NCI-H2107 treated with DMSO at 0.1 percent for 48 hours (cell line): ENCODE measurements around the gene CTIF.

ENCODE experiments used
- DNase-seq: peaks from one replicate; lab custom pipeline; 2025; ENCODE audit not compliant: unreplicated experiment; lab: John Stamatoyannopoulos, UW

Gene CTIF

GRCh38 chr18:48781988-48782363, 243.1 kb downstream of the CTIF start:
- no peak for DNase-seq

- no peak for DNase-seq
These were observed 243.6 kb downstream of the CTIF start for GRCh38 chr18:48782381-48782861.

GRCh38 chr18:48783616-48784520, 245.0 kb downstream of the CTIF start:
- no peak for DNase-seq

- no peak for DNase-seq
These were observed 245.8 kb downstream of the CTIF start for GRCh38 chr18:48784656-48785055.

DNA sequence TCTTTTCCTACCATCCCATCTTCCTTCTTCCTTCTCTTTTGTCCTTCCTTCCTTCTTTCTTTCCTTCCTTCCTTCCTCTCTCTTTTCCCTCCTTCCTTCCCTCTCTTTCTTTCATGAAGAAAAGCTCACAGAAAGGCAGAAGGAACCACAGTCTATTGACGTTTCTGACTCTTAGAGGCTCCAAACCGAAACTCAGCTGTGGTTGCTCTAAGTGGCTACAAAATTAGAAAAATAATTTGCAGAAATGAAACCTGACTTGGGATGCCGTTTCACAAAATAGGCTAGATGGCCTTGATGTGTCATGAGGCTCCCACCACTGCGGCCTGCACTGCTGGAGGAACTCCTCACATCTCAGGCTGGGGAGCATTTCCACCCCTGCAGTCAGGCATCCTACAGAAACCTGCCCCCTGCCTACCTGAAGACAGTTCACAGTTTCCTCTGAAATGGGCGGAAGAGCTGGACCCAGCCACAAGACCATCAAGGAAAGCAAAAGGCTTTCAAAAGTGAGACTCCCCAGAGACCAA, 246.3 kb downstream of the CTIF start:
- no peak for DNase-seq

DNA sequence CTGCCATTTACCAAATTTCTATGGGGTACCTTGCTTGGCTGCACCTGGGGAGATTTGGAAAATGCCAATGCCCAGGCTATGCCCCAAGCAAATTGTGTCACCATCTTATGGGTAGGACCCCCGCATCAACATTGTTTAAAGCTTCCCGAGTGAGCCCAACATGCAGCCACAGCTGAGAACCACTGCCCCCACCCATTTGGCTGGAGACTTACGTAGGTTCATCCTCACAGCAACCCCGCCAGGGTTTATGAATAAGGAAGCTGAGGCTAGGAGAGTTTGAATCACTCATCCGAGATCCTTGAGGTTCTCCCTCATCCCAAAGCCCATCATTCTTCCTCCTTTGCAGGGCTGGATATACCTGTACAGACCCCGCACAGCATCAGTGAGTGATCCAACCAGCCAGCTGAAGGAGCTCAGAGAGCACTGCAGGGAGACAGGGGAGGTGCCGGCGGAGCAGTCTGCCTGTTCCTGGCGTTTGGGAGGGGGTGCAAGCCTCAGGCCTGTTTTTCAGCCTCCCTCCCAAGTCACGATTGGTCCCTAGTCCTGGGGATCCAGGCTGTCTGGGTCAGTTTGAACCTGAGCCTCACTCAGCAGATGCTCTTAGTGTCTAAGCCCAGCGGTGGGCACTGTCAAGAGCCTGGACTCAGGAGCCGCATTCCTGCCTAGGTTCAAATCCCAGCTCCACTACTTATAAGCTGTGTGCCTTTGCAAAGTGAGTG, 247.1 kb downstream of the CTIF start:
- DNase-seq = no peak

DNA sequence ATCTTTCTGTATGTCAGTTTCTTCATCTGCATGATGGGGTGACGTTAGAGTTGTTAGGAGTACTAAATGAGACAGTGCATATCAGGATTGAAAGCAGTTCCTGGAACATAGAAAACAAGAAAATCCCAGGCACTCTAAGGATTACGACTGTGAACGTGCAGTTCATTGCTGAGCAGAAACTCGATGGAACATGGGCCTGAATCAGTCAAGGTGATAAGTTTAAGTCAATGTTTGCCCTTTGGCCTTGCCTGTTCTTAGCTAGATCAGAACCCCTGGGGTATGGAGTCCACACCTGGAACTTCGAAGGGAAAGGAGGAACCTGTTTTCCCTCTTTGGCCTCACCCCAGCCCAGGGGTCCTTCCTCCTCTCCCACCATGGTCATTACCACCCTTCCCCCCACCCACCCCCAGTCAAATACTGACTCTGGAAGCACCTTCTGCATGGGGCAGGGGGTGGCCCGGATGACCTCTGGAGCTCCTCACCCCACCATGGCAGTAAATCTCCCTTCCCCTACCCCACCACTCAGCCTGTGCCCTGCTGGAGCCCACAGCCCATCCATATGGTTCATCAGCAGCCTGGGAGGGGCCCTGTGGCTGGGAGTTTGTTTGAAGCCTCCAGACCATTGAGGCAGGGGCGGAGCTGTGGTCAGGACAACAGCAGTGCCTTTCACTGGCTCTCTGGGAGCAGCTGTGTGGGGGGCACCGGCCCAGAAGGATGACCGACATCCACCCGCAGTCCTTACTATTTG, 247.8 kb downstream of the CTIF start:
- no peak for DNase-seq

- no peak for DNase-seq
These were observed 248.6 kb downstream of the CTIF start for GRCh38 chr18:48787203-48788151.

DNA sequence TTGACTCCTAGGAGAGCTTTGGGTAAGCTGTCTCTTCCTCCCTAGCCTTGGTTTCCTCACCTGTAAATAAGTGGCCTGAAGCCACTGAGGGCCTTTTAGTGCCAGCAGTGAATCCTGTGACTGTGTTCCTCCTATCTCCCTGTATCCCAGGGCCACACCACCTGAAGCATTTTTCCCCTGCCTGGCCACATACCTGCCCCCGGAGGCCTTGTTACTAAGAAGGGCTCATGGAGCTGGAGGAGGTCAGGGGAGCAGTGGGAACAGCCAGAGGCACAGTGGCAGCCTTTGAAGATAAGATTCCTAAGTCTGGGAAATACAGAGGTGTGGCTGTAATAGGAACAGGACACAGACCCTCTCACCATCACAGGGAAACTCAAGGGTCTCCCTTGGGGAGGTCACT, 249.5 kb downstream of the CTIF start:
- DNase-seq = no peak

DNA sequence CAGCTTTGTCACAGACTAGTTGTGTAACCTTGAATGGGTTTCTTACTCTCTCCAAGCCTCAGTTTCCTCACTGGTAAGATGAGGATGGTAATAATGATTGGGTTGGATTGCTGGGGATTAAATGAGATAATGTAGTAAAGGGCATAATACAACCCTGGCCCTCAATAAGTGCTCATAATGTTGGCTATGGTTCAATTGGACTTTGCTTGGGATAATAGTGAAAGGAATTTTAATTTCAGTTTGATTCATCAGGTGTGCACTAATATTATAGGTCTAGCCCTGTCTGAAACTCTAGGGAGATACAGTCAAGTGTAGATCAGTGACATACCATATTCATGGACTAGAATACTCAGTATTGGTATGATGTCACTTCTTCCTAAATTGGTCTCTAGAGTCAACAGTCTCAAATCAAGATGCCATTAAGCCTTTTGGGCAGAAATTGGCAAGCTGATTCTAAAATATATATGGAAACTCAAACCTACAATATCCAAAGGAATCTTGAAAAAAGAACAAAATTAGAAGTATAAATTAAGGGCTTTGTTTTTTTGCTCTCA, 250.5 kb downstream of the CTIF start:
- DNase-seq = no peak

GRCh38 chr18:48790226-48790863, 251.5 kb downstream of the CTIF start:
- no peak for DNase-seq

DNA sequence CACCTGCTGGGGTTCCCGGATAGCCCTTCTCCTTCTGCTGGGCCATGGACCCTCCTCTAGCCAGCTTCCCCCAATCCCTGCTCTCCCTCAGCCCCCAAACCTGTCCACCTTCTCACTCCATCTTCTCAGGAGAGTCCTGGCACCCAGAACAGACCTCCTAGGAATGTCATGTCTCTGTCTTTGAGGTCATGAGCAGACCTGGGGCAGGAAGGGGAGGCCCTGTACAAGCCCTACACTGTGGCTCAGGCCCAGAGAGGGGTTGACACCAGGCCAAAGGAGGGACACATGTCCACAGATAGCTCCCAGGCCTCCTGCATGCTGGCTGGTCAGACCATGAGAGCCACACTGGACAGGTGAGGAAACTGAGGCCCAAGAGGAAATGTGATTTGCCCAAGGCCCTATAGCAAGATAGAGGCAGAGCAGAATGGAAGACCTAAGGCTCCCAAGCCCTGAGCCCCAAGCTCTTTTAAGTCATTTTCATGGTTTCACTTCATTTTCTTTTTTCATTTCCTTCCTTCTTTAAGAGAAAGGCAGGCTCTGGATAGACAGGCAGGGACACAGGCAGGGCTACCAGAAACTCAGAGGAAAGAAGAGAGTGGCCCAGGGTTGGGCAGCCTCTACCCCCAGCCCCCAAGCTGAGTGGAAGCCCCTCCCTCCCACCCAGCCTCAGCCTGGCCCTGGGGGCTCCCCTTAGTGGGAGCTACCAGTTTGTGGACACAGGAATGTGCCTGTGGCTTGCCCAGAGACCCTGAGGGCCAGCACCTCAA, 252.2 kb downstream of the CTIF start:
- no peak for DNase-seq

DNA sequence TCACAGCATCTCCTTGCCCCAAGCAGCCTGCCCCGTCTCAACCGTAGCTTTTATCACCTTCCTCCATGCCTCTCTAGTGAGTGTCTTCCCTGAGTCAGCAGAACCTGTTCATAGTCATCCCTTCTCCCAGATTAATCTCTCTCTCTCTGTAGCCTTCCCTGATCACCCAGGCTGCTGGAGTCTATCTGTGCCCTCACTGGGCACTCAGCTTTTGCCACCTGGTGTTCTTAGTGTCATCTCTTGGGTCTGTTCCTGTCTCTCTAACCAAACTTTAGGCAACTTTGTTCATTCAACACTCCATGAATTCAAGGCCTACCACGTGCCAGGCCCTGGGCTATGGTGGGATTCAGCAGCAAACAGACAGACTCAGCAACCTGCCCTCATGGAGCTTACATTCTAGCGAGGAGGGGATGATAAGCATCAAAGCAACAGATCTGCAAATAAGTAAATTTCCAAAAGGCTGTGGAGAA, 252.8 kb downstream of the CTIF start:
- DNase-seq = no peak

DNA sequence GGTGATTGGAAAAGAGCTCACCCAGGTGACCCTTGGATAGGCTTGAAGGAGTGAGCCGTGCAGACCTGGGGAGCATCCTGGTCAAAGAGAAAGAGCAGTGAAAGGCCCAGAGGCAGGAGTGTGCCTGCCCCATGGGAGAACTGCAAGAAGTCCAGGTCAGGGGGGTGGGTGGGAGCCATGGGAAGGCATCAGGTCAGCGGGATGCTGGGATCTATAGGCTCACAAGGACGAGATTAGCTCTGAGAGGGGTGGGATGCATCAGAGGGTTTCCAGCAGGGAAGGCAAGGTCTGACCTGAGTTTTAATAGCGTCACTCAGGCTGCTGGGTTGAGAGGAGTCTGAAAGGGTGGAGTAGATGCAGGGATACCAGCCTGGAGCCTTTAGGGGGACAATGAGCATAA, 253.3 kb downstream of the CTIF start:
- DNase-seq = no peak

DNA sequence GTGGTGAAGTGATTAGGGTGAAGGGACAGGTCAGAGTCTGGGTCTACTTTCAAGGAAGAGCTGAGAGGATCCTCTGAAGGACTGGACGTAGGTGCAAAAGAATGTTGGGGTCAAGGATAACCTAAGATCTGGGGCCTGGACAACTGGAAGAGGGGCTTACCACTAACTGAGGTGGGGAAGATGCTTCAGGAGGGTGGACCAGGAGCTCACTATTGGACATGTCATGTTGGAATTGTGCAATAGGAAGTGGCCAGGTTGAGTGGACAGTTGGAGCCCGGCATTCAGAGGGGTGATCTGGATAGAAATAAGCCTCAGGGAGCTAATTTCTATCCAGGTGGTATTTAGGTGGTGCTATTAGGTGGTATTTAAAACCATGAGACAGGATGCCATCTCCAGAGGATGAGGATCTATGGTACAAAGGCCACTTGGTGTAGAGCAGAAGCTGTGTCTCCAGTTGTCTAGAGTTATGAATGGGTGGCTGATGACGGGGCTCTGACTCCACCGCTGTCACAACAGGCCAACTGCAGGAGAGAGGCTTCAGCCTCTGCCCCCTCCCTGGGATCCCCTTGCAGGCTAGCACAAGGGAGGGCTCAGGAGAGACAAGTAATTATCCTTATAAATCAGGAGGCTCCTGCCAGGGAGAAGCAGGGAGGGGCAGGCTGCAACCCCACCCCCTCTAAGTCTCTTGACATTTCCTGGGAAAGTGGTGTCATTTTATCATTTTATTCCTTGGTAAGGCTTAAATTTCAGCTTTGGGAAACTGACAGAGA, 254.0 kb downstream of the CTIF start:
- DNase-seq = no peak

- DNase-seq = no peak
These were observed 255.6 kb downstream of the CTIF start for GRCh38 chr18:48794251-48794970.

DNA sequence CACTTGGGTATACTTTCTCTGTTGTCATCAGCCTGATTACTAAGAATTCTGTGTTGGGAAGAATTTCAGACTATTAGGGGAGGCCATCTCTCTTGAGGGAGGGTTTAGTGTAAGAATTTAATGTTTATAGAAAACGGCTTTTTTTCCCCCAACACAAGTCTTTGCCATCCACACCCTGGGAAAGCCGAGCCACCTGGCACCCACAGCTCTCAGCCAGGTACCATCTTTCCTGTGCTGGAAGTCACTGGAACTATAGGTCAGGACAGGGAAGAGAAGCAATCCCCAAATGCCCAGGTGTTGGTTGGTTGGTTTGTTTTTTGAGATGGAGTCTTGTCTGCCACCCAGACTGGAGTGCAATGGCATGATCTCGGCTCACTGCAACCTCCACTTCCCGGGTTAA, 256.9 kb downstream of the CTIF start:
- no peak for DNase-seq
